DND-41 (cell line): ENCODE results near the gene ITGA11.

Source experiments
- ATAC-seq: fragments of 200-7000 bp; cut with Tn5 transposase; 3 replicates; pipeline ENCODE4 v1.9.1; 2021; ENCODE audit warnings: low read depth; ENCODE audit not compliant: insufficient read depth
- DNase-seq: peaks from one replicate; pipeline ENCODE4 v3.0.0-alpha.2; 2020
- H2AFZ ChIP-seq: 2 replicates; pipeline ENCODE4 v1.6.0; 2012; ENCODE audit warnings: low read depth, low read length
- H3K27ac ChIP-seq: 2 replicates; pipeline ENCODE4 v1.5.1; 2012; ENCODE audit warnings: low read length, inconsistent platforms
- H3K27me3 ChIP-seq: fragments of 200-600 bp; sonication (generic); 2 replicates; pipeline ENCODE4 v1.6.0; 2012; ENCODE audit warnings: low read length, mild to moderate bottlenecking, inconsistent platforms; ENCODE audit not compliant: insufficient read depth, poor library complexity
- H3K36me3 ChIP-seq: 2 replicates; pipeline ENCODE4 v1.5.1; 2012; ENCODE audit warnings: low read length, inconsistent platforms; ENCODE audit not compliant: insufficient read depth
- H3K4me1 ChIP-seq: 2 replicates; pipeline ENCODE4 v1.5.1; 2012; ENCODE audit warnings: mild to moderate bottlenecking, low read length; ENCODE audit not compliant: insufficient read depth
- H3K4me2 ChIP-seq: 2 replicates; pipeline ENCODE4 v1.6.0; 2012; ENCODE audit warnings: mild to moderate bottlenecking, moderate library complexity, low read length, inconsistent platforms; ENCODE audit not compliant: insufficient read depth
- H3K4me3 ChIP-seq, 2 experiments: fragments of 200-600 bp in 1 of 2; shearing (Covaris generic) in 1 of 2; 2 replicates each; pipeline ENCODE4 v1.5.1; 2012 to 2016; ENCODE audit warnings: inconsistent platforms in 2 of 2, low read length in 2 of 2, mild to moderate bottlenecking in 2 of 2, low read depth in 1 of 2, moderate library complexity in 1 of 2
- H3K79me2 ChIP-seq: 2 replicates; pipeline ENCODE4 v1.6.0; 2012; ENCODE audit warnings: low read length, inconsistent platforms; ENCODE audit not compliant: insufficient read depth
- H3K9ac ChIP-seq: 2 replicates; pipeline ENCODE4 v1.6.0; 2012; ENCODE audit warnings: low read depth, mild to moderate bottlenecking, inconsistent platforms, low read length, moderate library complexity
- H3K9me3 ChIP-seq: 2 replicates; pipeline ENCODE4 v1.5.1; 2012; ENCODE audit warnings: low read length, moderate library complexity, mild to moderate bottlenecking, inconsistent platforms; ENCODE audit not compliant: insufficient read depth, severe bottlenecking
- H4K20me1 ChIP-seq: 2 replicates; pipeline ENCODE4 v1.6.0; 2012; ENCODE audit warnings: low read length; ENCODE audit not compliant: insufficient read depth
- EZH2 ChIP-seq: IDR thresholded peaks from 3 replicates; pipeline ENCODE4 v1.6.1; 2012; ENCODE audit warnings: borderline replicate concordance, low read depth, mild to moderate bottlenecking, moderate library complexity, low read length, inconsistent platforms; ENCODE audit not compliant: severe bottlenecking
- TF ChIP-seq, protein P1 (sequence below): IDR thresholded peaks from 2 replicates; pipeline ENCODE4 v1.5.1; 2012; ENCODE audit warnings: borderline replicate concordance, low read length, moderate library complexity, mild to moderate bottlenecking; ENCODE audit not compliant: poor library complexity, severe bottlenecking; ENCODE audit errors: extremely low read depth

Gene ITGA11

GRCh38 chr15:68285259-68285980 lies 146.5 kb downstream of the ITGA11 start:
- no peak overlapping the region for H3K27ac ChIP-seq
- peaks cover 16% of the 10 kb centered on the region for H3K4me1 ChIP-seq
- peaks cover 99% of the 10 kb centered on the region for H3K79me2 ChIP-seq
- no peak overlapping the region for H2AFZ ChIP-seq
- no peak overlapping the region for H3K9ac ChIP-seq
- H3K9me3 ChIP-seq: no peaks in the 10 kb centered on the region
- TF ChIP-seq, protein P1, sequence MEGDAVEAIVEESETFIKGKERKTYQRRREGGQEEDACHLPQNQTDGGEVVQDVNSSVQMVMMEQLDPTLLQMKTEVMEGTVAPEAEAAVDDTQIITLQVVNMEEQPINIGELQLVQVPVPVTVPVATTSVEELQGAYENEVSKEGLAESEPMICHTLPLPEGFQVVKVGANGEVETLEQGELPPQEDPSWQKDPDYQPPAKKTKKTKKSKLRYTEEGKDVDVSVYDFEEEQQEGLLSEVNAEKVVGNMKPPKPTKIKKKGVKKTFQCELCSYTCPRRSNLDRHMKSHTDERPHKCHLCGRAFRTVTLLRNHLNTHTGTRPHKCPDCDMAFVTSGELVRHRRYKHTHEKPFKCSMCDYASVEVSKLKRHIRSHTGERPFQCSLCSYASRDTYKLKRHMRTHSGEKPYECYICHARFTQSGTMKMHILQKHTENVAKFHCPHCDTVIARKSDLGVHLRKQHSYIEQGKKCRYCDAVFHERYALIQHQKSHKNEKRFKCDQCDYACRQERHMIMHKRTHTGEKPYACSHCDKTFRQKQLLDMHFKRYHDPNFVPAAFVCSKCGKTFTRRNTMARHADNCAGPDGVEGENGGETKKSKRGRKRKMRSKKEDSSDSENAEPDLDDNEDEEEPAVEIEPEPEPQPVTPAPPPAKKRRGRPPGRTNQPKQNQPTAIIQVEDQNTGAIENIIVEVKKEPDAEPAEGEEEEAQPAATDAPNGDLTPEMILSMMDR: no peak
- TF ChIP-seq EZH2: no peak
- no peak overlapping the region for H3K4me2 ChIP-seq
- peaks cover 32% of the 10 kb centered on the region for H3K36me3 ChIP-seq
- ATAC-seq (no peak), DNase-seq (no peak)
- peaks cover 52% of the 10 kb centered on the region for H4K20me1 ChIP-seq
- H3K4me3 ChIP-seq: no peak overlapping the region
- H3K27me3 ChIP-seq: no peaks in the 10 kb centered on the region

GRCh38 chr15:68284616-68285258 lies 147.2 kb downstream of the ITGA11 start:
- Histone ChIP-seq H2AFZ (no peak overlapping the region), H4K20me1 (peaks cover 54% of the 10 kb centered on the region), H3K4me3 (no peak overlapping the region), H3K36me3 (peaks cover 32% of the 10 kb centered on the region), H3K9me3 (no peaks in the 10 kb centered on the region), H3K9ac (no peak overlapping the region), H3K4me2 (no peak overlapping the region; the same call in 1 of the 2 replicates), H3K27ac (no peak overlapping the region), H3K27me3 (no peaks in the 10 kb centered on the region), H3K79me2 (peaks cover 99% of the 10 kb centered on the region), H3K4me1 (peaks cover 23% of the 10 kb centered on the region)
- DNase-seq (no peak), ATAC-seq (no peak)
- TF ChIP-seq, protein P1: no peak
- no peak for TF ChIP-seq EZH2

GRCh38 chr15:68283401-68283800 lies 148.6 kb downstream of the ITGA11 start:
- Histone ChIP-seq H4K20me1 (peaks cover 57% of the 10 kb centered on the region), H3K4me3 (no peak overlapping the region), H3K27ac (no peak overlapping the region), H3K4me2 (no peak overlapping the region; the same call in 1 of the 2 replicates), H3K9me3 (no peaks in the 10 kb centered on the region), H3K4me1 (peaks cover 35% of the 10 kb centered on the region), H3K27me3 (no peaks in the 10 kb centered on the region), H3K9ac (no peak overlapping the region), H3K36me3 (peaks cover 24% of the 10 kb centered on the region), H3K79me2 (peaks cover 99% of the 10 kb centered on the region), H2AFZ (no peak overlapping the region)
- DNase-seq (no peak), ATAC-seq (no peak)
- TF ChIP-seq, protein P1: no peak
- TF ChIP-seq EZH2: no peak
